BE2C (cell line): ENCODE results near the gene PTPRZ1.

Source experiments
- DNase-seq: peaks from one replicate; pipeline ENCODE4 v3.0.0-alpha.2; 2020
- H3K27me3 ChIP-seq: fragments of 250-450 bp; sonication (Bioruptor Pico); 2 replicates; pipeline ENCODE4 v1.5.1; 2020; ENCODE audit warnings: mild to moderate bottlenecking
- H3K36me3 ChIP-seq: fragments of 250-450 bp; sonication (Bioruptor Pico); 2 replicates; pipeline ENCODE4 v1.5.1; 2020; ENCODE audit warnings: mild to moderate bottlenecking
- H3K4me1 ChIP-seq: fragments of 250-450 bp; sonication (Bioruptor Pico); 2 replicates; pipeline ENCODE4 v1.5.1; 2020
- H3K4me3 ChIP-seq: 2 replicates; pipeline ENCODE4 v1.5.1; 2011; ENCODE audit warnings: low read depth, low read length
- H3K9me3 ChIP-seq: fragments of 250-450 bp; sonication (Bioruptor Pico); 2 replicates; pipeline ENCODE4 v1.5.1; 2020
- TF ChIP-seq, protein P1 (sequence below): IDR thresholded peaks from 2 replicates; pipeline ENCODE4 v1.5.1; 2012; ENCODE audit warnings: mild to moderate bottlenecking, low read depth, low read length

Gene PTPRZ1

GRCh38 chr7:122072924-122073599 is 200.1 kb downstream of the PTPRZ1 start:
- DNase-seq: no peak
- TF ChIP-seq, protein P1, sequence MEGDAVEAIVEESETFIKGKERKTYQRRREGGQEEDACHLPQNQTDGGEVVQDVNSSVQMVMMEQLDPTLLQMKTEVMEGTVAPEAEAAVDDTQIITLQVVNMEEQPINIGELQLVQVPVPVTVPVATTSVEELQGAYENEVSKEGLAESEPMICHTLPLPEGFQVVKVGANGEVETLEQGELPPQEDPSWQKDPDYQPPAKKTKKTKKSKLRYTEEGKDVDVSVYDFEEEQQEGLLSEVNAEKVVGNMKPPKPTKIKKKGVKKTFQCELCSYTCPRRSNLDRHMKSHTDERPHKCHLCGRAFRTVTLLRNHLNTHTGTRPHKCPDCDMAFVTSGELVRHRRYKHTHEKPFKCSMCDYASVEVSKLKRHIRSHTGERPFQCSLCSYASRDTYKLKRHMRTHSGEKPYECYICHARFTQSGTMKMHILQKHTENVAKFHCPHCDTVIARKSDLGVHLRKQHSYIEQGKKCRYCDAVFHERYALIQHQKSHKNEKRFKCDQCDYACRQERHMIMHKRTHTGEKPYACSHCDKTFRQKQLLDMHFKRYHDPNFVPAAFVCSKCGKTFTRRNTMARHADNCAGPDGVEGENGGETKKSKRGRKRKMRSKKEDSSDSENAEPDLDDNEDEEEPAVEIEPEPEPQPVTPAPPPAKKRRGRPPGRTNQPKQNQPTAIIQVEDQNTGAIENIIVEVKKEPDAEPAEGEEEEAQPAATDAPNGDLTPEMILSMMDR: no peak
- H3K9me3 ChIP-seq: no peaks in the 10 kb centered on the region
- no peaks in the 10 kb centered on the region for H3K27me3 ChIP-seq
- no peaks in the 10 kb centered on the region for H3K36me3 ChIP-seq
- no peak overlapping the region for H3K4me3 ChIP-seq
- H3K4me1 ChIP-seq: no peaks in the 10 kb centered on the region

GRCh38 chr7:122073635-122074034 is 200.7 kb downstream of the PTPRZ1 start:
- Histone ChIP-seq H3K4me3 (no peak overlapping the region), H3K4me1 (no peaks in the 10 kb centered on the region), H3K27me3 (no peaks in the 10 kb centered on the region), H3K9me3 (no peaks in the 10 kb centered on the region), H3K36me3 (no peaks in the 10 kb centered on the region)
- no peak for DNase-seq
- TF ChIP-seq, protein P1: no peak

DNA sequence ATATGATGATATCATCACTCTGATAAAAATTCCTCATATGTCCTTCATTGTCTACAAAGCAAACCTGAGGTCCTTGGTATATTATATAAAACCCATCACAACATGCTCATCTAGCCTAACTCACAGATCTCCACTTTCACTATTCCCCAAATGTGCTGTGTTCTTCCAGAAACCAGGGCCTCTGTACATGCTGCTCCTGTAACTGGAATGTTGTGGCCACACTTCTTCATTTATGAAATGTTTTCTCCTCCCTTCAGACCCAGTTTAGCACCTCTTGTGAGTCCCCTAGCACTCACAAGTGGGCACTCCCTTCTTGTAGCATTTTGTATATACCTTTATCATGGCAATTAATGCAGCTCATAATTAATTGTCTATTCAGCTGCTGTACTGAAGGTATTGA is 209.2 kb downstream of the PTPRZ1 start:
- H3K4me3 ChIP-seq: no peak overlapping the region
- H3K27me3 ChIP-seq: no peaks in the 10 kb centered on the region
- TF ChIP-seq, protein P1: no peak
- H3K9me3 ChIP-seq: no peaks in the 10 kb centered on the region
- no peaks in the 10 kb centered on the region for H3K36me3 ChIP-seq
- H3K4me1 ChIP-seq: no peaks in the 10 kb centered on the region
- no peak for DNase-seq

GRCh38 chr7:122082670-122083069 is 209.7 kb downstream of the PTPRZ1 start:
- H3K4me3 ChIP-seq: no peak overlapping the region
- H3K27me3 ChIP-seq: no peaks in the 10 kb centered on the region
- TF ChIP-seq, protein P1: no peak
- H3K4me1 ChIP-seq: no peaks in the 10 kb centered on the region
- H3K36me3 ChIP-seq: no peaks in the 10 kb centered on the region
- H3K9me3 ChIP-seq: no peaks in the 10 kb centered on the region
- no peak for DNase-seq

GRCh38 chr7:122092964-122093797 is 220.2 kb downstream of the PTPRZ1 start:
- TF ChIP-seq, protein P1: peak; percentile 87
- H3K36me3 ChIP-seq: no peaks in the 10 kb centered on the region

GRCh38 chr7:122094549-122094948 is 221.6 kb downstream of the PTPRZ1 start:
- H3K27me3 ChIP-seq: no peaks in the 10 kb centered on the region
- no peaks in the 10 kb centered on the region for H3K4me1 ChIP-seq
- H3K36me3 ChIP-seq: no peaks in the 10 kb centered on the region
- TF ChIP-seq, protein P1: no peak
- no peaks in the 10 kb centered on the region for H3K9me3 ChIP-seq
- no peak for DNase-seq
- no peak overlapping the region for H3K4me3 ChIP-seq

More at GRCh38 chr7:122092964-122093797, 220.2 kb downstream of the PTPRZ1 start:
- DNase-seq: peak; percentile 61
- Histone ChIP-seq H3K4me3 (no peak overlapping the region), H3K9me3 (no peaks in the 10 kb centered on the region), H3K27me3 (no peaks in the 10 kb centered on the region), H3K4me1 (no peaks in the 10 kb centered on the region)
